ENCODE data around the gene ZNF69. TPM values are rescaled to one million over a fixed set of nuclear protein-coding genes. Genes with fewer than 3 reads are reported as not detected.

Gene ZNF69
- polyA plus RNA-seq, 1 donor from 2014 or later: 14.4 TPM

Other genes starting within 250 kb of the ZNF69 start
- 7.8 and 13.6 TPM in 2 replicates for gene ZNF823, start 148.8 kb upstream of the ZNF69 start, polyA plus RNA-seq
- gene ZNF441, start 120.8 kb upstream of the ZNF69 start, polyA plus RNA-seq: 137 and 138 TPM in 2 replicates
- gene ZNF491, start 89.3 kb upstream of the ZNF69 start, polyA plus RNA-seq: 26.0 and 29.8 TPM in 2 replicates
- gene ZNF440, start 73.5 kb upstream of the ZNF69 start, polyA plus RNA-seq: 24.7 and 26.6 TPM in 2 replicates
- gene ZNF439, start 39.1 kb upstream of the ZNF69 start, polyA plus RNA-seq: 1.5 and 2.0 TPM in 2 replicates
- gene ZNF700, start 37.3 kb downstream of the ZNF69 start, polyA plus RNA-seq: 32.8 and 35.9 TPM in 2 replicates
- 12.8 and 17.9 TPM in 2 replicates for gene ZNF763, start 77.3 kb downstream of the ZNF69 start, polyA plus RNA-seq
- gene ZNF433, start 147.9 kb downstream of the ZNF69 start, polyA plus RNA-seq: 37.3 and 40.6 TPM in 2 replicates
- gene ZNF878, start 165.2 kb downstream of the ZNF69 start, polyA plus RNA-seq: 0.21 TPM in 1 of 2 replicates, not detected in the other
- gene ZNF844, start 176.9 kb downstream of the ZNF69 start, polyA plus RNA-seq: 11.1 and 15.1 TPM in 2 replicates

Data from neural cell (in vitro differentiated cells).